HT1080 (cell line): ENCODE results near the gene FMN1. TPM values are rescaled to one million over a fixed set of nuclear protein-coding genes. Genes with fewer than 3 reads are reported as not detected.

Experiments
- DNase-seq: peaks from one replicate; pipeline ENCODE4 v3.0.0-alpha.2; 2015; ENCODE audit warnings: low read depth
- small RNA-seq: library from RNA; depleted of rRNA; stranded (forward); fragments of <200 nt; gene quantifications from one replicate; pipeline ENCODE3, GENCODE V24; 2014
- total RNA-seq: library from RNA; depleted of rRNA; stranded (reverse); fragments of >200 nt; shearing (Covaris generic); gene quantifications from 2 replicates; pipeline ENCODE4 v1.2.3, GENCODE V29; 2014; rRNA removed

The FMN1 gene
- total RNA-seq, 1 experiment from 2014 or later, result 3.8 TPM

DNA sequence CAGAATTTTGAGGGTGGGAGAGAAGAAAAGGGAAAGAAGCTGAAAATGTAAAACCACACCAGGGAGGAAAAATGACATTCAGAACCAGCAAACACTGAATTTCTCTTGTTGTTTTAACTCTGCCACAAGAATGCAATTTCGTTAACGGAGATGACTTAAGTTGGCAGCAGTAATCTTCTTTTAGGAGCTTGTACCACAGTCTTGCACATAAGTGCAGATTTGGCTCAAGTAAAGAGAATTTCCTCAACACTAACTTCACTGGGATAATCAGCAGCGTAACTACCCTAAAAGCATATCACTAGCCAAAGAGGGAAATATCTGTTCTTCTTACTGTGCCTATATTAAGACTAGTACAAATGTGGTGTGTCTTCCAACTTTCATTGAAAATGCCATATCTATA lies 461.2 kb downstream of the FMN1 start:
- DNase-seq, result no peak

GRCh38 chr15:32732574-32733157 lies 461.8 kb downstream of the FMN1 start:
- DNase-seq, result no peak

GRCh38 chr15:32730677-32731654 lies 463.5 kb downstream of the FMN1 start:
- no peak for DNase-seq

- DNase-seq, result no peak
These were observed 464.7 kb downstream of the FMN1 start for GRCh38 chr15:32729700-32730395.

DNA sequence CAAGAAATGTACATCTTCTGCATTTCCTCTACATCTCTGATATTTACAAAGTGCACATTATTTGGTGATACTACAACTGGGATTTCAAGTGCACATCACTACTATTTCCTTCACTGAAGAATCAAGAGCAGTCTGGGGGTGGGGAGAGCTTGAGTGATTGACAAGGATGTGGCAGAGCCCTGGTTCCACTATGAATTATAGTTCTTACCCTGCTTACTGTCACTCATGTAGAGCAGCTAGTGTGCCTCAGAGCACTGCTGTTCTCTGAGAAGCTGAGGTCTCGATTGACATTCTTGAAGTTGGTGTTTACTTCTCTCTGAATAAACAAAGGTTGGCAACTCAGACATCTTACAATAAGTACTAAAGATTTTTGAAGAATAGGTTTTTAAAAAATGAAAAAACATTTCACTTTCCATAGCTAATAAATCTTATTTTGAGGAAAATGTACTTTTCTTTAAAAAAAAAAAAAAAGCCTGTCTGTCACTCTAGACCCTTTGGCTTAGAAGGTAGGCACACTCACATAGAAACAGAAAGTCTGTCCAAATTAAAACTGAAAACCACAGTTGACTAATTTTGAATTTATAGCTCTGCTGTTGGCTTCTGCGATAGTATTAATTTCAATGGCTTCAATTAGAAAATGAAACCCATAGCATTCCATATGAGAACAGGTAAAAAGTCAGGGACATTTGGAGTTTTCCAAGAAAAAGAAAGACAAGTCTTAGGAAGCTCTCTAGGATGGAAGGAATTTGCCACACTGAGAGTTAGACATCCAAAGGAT lies 471.2 kb downstream of the FMN1 start:
- no peak for DNase-seq

DNA sequence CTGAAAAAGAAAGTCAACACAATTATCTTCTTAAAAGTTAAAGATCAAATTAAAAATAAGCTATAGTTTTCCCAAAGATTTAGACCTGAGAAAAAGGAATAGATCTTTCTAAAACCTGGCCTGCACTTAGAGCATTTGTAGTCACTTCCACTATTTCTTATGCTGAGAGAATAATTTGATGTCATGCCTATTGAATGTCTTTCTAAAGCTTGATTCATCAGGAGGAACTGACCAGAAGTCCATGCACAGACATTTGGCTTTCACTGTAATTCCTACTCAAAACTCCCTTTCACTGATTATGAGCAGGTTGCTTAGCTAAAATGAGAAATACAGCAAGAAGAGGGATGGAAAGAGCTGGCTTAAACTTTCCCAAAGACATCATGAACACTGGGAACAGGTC lies 472.4 kb downstream of the FMN1 start:
- no peak for DNase-seq

DNA sequence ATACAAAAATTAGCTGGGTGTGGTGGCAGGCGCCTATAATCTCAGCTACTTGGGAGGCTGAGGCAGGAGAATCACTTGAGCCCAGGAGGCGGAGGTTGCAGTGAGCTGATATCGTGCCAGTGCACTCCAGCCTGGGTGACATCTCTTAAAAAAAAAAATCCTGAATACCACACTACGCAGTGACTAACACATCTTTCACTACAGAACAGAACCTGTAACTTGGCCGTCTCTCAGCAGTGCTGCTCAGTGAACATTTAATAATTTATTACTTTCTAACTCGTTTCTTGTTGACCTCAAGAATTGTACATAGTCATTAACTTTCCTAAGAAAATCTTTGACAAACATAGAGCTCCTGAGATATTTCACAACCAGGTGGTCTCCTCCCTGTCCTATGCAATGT lies 472.9 kb downstream of the FMN1 start:
- no peak for DNase-seq

- no peak for DNase-seq
These were observed 475.4 kb downstream of the FMN1 start for GRCh38 chr15:32718821-32719716.

GRCh38 chr15:32718227-32718820 lies 476.2 kb downstream of the FMN1 start:
- DNase-seq, result no peak

GRCh38 chr15:32717426-32718226 lies 476.9 kb downstream of the FMN1 start, which contains the start of gene GREM1:
GREM1 (plus strand) TSS chr15:32718004; CDS start chr15:32730691, 12,687 bp downstream.
- no peak for DNase-seq

DNA sequence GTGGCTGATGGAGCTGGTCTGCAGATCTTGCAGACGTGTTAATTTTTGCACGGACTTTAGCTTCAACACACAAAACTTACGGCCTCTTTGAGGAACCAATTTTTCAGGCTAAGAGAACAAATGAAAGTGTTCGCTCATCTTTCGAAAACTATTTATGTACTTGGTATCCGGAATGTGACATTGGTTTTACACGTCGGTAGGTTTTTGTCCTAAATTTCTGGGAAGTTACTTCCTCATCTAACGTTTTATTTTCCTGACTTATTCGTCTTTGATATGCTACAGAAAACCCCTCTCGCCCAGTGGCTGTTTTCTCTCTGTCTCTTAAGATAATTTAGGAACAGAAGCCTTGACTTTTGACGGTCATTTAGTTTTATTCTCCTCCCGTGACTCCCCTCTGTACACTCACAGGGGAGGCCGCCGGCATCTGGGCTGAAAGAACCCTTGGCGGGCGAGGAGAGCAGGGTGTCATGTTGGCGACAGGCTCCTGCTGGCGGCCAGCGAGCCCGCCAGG lies 477.5 kb downstream of the FMN1 start:
- DNase-seq, result no peak

- no peak for DNase-seq
These were observed 478.1 kb downstream of the FMN1 start for GRCh38 chr15:32716216-32716914.

Small RNA genes within 50 kb of the gene (small RNA-seq; reads per million reads assigned to genes)
- gene RF00591, result not detected

Other genes with a start within 250 kb of the FMN1 start
- 0.02 and 0.03 TPM in 2 replicates for gene RYR3, start 116.3 kb upstream of the FMN1 start, total RNA-seq